ENCODE data around the gene MISP3.

Gene MISP3

GRCh38 chr19:14080887-14081796, 8.6 kb downstream of the MISP3 start:
- peak; percentile 99 for DNase-seq

GRCh38 chr19:14081797-14082674, 9.4 kb downstream of the MISP3 start:
- DNase-seq, result no peak

- DNase-seq, result no peak
Observed at GRCh38 chr19:14082675-14082960, 10.0 kb downstream of the MISP3 start.

GRCh38 chr19:14085309-14085995, 12.9 kb downstream of the MISP3 start, which contains the start of gene C19orf67:
Gene C19orf67, minus strand, starts transcription at chr19:14085783. Its CDS starts 156 bp downstream, at chr19:14085627.
- DNase-seq, result no peak

- no peak for DNase-seq
Observed at GRCh38 chr19:14086098-14086497, 13.5 kb downstream of the MISP3 start.

GRCh38 chr19:14088634-14089411, 16.2 kb downstream of the MISP3 start:
- DNase-seq, result no peak

GRCh38 chr19:14089412-14089661, 16.8 kb downstream of the MISP3 start:
- no peak for DNase-seq

GRCh38 chr19:14089662-14090508, 17.3 kb downstream of the MISP3 start:
- DNase-seq, result peak; percentile 61

- DNase-seq, result peak; percentile 89
Observed at GRCh38 chr19:14090509-14091080, 18.0 kb downstream of the MISP3 start, which contains the start of gene SAMD1. Gene SAMD1, minus strand, starts transcription at chr19:14090751.

- DNase-seq, result peak; percentile 63
Observed at GRCh38 chr19:14091081-14091812, 18.7 kb downstream of the MISP3 start.

- no peak for DNase-seq
Observed at GRCh38 chr19:14091813-14092462, 19.4 kb downstream of the MISP3 start.

- DNase-seq, result no peak
Observed at GRCh38 chr19:14093117-14093823, 20.7 kb downstream of the MISP3 start.

- DNase-seq, result no peak
Observed at GRCh38 chr19:14094854-14095253, 22.3 kb downstream of the MISP3 start.

GRCh38 chr19:14096272-14096992, 23.8 kb downstream of the MISP3 start:
- DNase-seq, result no peak

GRCh38 chr19:14097532-14098151, 25.1 kb downstream of the MISP3 start:
- DNase-seq, result no peak

GRCh38 chr19:14101003-14101545, 28.5 kb downstream of the MISP3 start:
- DNase-seq, result no peak

GRCh38 chr19:14102102-14102696, 29.6 kb downstream of the MISP3 start:
- DNase-seq, result no peak
